ENCODE data around the gene SSU72. TPM values are rescaled to one million over a fixed set of nuclear protein-coding genes. Genes with fewer than 3 reads are reported as not detected.

The SSU72 gene
- total RNA-seq, 2 experiments from 2014 or later: 95.4 to 101 TPM

- TF ChIP-seq, protein P1, sequence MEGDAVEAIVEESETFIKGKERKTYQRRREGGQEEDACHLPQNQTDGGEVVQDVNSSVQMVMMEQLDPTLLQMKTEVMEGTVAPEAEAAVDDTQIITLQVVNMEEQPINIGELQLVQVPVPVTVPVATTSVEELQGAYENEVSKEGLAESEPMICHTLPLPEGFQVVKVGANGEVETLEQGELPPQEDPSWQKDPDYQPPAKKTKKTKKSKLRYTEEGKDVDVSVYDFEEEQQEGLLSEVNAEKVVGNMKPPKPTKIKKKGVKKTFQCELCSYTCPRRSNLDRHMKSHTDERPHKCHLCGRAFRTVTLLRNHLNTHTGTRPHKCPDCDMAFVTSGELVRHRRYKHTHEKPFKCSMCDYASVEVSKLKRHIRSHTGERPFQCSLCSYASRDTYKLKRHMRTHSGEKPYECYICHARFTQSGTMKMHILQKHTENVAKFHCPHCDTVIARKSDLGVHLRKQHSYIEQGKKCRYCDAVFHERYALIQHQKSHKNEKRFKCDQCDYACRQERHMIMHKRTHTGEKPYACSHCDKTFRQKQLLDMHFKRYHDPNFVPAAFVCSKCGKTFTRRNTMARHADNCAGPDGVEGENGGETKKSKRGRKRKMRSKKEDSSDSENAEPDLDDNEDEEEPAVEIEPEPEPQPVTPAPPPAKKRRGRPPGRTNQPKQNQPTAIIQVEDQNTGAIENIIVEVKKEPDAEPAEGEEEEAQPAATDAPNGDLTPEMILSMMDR (IDR thresholded peaks at IDR 0.05): no peak
- Histone ChIP-seq H3K36me3 (ENCODE audit: insufficient read depth, low read length) (no peaks in the 10 kb centered on the region), H3K4me1 (ENCODE audit: insufficient read depth, low read length) (peaks cover 4% of the 10 kb centered on the region), H3K4me3 (ENCODE audit: low read length) (no peak overlapping the region), H3K27ac (ENCODE audit: low read depth in 1 of 2, low read length in 2 of 2) (no peak overlapping the region), H3K9me3 (ENCODE audit: control insufficient read depth in 1 of 2, insufficient read depth in 1 of 2, low read length in 2 of 2) (no peaks in the 10 kb centered on the region), H3K27me3 (ENCODE audit: control insufficient read depth in 1 of 2, insufficient read depth in 2 of 2, low read length in 2 of 2) (peaks cover 0 to 3% of the 10 kb centered on the region in 2 experiments)
- ATAC-seq (ENCODE audit: poor library complexity): no peak
- ChIA-PET POLR2A (no interaction called here), CTCF (no interaction called here)
- H3K27me3 Mint-ChIP-seq: peaks cover 28% of the 10 kb centered on the region
- no peak for DNase-seq
- H3K36me3 Mint-ChIP-seq (ENCODE audit: low read depth): no peaks in the 10 kb centered on the region
- no peak overlapping the region for H3K4me3 Mint-ChIP-seq
- no peak overlapping the region for H3K27ac Mint-ChIP-seq
- no peaks in the 10 kb centered on the region for H3K9me3 Mint-ChIP-seq
- no peaks in the 10 kb centered on the region for H3K4me1 Mint-ChIP-seq (ENCODE audit: low read depth)
- intact Hi-C loops (cut with DNase I, micrococcal nuclease): no loop called here
These were observed 8.8 kb upstream of the SSU72 start for GRCh38 chr1:1583347-1584010.

GRCh38 chr1:1582585-1583346 is 8.1 kb upstream of the SSU72 start:
- intact Hi-C loops (cut with DNase I, micrococcal nuclease): no loop called here
- TF ChIP-seq, protein P1 (IDR thresholded peaks at IDR 0.05): no peak
- Mint-ChIP-seq H3K36me3 (ENCODE audit: low read depth) (no peaks in the 10 kb centered on the region), H3K9me3 (no peaks in the 10 kb centered on the region), H3K27ac (no peak overlapping the region), H3K4me3 (no peak overlapping the region), H3K4me1 (ENCODE audit: low read depth) (no peaks in the 10 kb centered on the region), H3K27me3 (peaks cover 27% of the 10 kb centered on the region)
- no peaks in the 10 kb centered on the region for H3K9me3 ChIP-seq (ENCODE audit: control insufficient read depth in 1 of 2, insufficient read depth in 1 of 2, low read length in 2 of 2)
- POLR2A ChIA-PET: no interaction called here
- ATAC-seq (ENCODE audit: poor library complexity) (no peak), DNase-seq (no peak)
- no peaks in the 10 kb centered on the region for H3K36me3 ChIP-seq (ENCODE audit: insufficient read depth, low read length)
- H3K4me1 ChIP-seq (ENCODE audit: insufficient read depth, low read length): peaks cover 4% of the 10 kb centered on the region
- peaks cover 0 to 3% of the 10 kb centered on the region in 2 experiments for H3K27me3 ChIP-seq (ENCODE audit: control insufficient read depth in 1 of 2, insufficient read depth in 2 of 2, low read length in 2 of 2)
- no peak overlapping the region for H3K4me3 ChIP-seq (ENCODE audit: low read length)
- no peak overlapping the region for H3K27ac ChIP-seq (ENCODE audit: low read depth in 1 of 2, low read length in 2 of 2)
- CTCF ChIA-PET: no interaction called here

- Mint-ChIP-seq H3K36me3 (ENCODE audit: low read depth) (peaks cover 18% of the 10 kb centered on the region), H3K9me3 (no peaks in the 10 kb centered on the region), H3K27ac (peak overlapping the region; percentile 24), H3K4me3 (no peak overlapping the region), H3K27me3 (peaks cover 23% of the 10 kb centered on the region), H3K4me1 (ENCODE audit: low read depth) (peaks cover 20% of the 10 kb centered on the region)
- ChIA-PET CTCF (no interaction called here), POLR2A (interaction anchor here (4.7 kb wide), 1 partner anchor 36 kb away, joined by 38 read pairs; the partner anchor contains the start of gene MIB2)
- H3K4me3 ChIP-seq (ENCODE audit: low read length): no peak overlapping the region
- H3K27ac ChIP-seq (ENCODE audit: low read depth in 1 of 2, low read length in 2 of 2): no peak overlapping the region
- TF ChIP-seq, protein P1 (IDR thresholded peaks at IDR 0.05): no peak
- DNase-seq (no peak), ATAC-seq (ENCODE audit: poor library complexity) (no peak)
- H3K36me3 ChIP-seq (ENCODE audit: insufficient read depth, low read length): no peaks in the 10 kb centered on the region
- intact Hi-C loops (cut with DNase I, micrococcal nuclease): loop anchor here in 1 of 2 experiments (10.0 kb wide), 1 partner anchor 76 kb away; the partner anchor contains the start of gene CDK11B
- no peaks in the 10 kb centered on the region for H3K27me3 ChIP-seq (ENCODE audit: control insufficient read depth in 1 of 2, insufficient read depth in 2 of 2, low read length in 2 of 2)
- no peaks in the 10 kb centered on the region for H3K9me3 ChIP-seq (ENCODE audit: control insufficient read depth in 1 of 2, insufficient read depth in 1 of 2, low read length in 2 of 2)
- H3K4me1 ChIP-seq (ENCODE audit: insufficient read depth, low read length): peaks cover 20% of the 10 kb centered on the region
These were observed 3.8 kb upstream of the SSU72 start for GRCh38 chr1:1578371-1578940.

All from CD4-positive, alpha-beta T cell (primary cell).